ENCODE data around the gene CCNL1.

The CCNL1 gene

DNA sequence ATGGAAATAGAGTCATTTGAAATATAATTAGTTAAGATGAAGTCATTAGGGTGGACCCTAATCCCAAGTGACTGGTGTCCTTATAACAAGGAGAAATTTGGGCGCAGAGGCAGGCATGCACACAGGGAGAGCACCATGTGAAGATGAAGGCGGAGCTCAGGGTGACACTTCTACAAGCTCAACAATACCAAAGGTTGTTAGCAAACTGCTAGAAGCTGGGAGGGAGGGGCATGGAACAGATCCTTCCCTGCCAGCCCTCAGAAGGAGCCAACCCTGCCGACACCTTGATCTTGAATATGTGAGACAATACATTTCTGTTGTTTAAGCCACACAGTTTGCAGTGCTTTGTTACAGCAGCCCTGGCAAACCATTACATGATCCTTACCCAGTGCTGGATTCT lies 57.8 kb downstream of the CCNL1 start:
- no peak for DNase-seq

DNA sequence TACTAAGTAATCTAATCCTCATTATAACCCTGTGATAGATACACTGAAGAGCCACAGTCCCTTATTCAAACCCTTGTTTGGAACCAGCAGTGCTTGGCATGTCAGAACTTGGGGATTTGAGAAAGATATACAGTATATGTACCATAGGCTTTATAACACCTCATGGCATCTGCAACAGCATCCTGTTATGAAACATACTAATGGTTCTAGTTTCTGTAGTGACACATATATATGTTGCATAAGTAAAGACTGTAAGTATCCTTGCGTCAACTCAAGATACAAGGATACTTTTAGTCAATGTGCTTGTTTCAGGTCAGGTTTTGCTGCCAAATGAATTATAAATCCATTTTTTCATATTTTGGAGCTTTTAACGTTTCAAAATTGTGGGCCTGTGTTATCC lies 58.5 kb downstream of the CCNL1 start:
- no peak for DNase-seq

DNA sequence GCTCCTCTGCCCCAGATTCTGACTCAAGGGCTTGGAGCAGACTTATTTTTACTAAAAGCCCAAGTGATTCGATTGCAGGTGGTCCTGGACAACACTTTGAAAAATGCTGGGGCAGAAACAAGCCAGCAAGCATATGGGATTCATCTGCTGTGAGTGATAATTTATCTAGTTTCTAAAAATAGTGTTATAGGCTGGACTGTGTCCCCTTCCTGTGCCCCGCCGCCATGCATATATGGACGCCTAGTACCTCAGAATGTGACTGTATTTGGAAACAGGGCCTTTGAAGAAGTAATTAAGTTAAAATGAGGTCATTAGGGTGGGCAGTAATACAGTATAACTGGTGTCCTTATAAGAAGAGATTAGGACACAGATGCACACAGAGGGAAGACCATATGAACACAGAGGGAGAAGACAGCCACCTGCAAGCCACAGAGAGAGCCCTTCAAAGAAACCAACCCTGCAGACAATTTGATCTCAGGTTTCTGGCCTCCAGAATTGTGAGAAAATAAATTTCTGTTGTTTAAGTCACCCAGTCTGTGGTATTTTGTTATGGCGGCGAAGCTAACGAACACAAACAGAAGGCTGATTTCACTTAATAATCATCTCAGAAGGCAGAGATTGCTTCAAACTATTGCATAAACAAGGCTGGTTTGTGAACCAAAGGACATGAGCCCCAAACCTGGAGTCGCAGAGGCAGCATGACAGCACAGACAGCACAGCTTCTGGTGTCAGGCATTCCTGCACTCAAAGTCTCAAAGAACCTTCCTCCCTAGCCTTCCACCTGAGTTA lies 59.1 kb downstream of the CCNL1 start:
- DNase-seq: no peak

DNA sequence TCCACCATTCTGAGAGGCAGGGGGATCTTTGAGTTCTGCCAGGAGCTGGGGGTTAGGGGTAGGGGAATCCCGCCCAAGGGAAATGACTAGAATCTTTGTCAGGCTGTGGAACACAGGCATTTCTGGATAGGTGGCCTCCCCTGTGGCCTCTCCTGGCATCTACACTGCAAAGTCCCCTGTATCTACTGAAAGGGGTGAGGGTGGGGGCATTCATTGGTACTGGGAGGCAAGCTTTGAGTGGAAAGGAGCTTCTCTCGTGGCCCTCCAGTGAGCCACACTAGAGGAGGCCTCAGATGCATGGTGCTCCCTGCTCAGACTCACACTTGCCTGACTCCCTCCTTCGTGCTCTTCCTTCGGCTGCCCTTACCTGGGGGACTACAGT lies 59.9 kb downstream of the CCNL1 start:
- no peak for DNase-seq

DNA sequence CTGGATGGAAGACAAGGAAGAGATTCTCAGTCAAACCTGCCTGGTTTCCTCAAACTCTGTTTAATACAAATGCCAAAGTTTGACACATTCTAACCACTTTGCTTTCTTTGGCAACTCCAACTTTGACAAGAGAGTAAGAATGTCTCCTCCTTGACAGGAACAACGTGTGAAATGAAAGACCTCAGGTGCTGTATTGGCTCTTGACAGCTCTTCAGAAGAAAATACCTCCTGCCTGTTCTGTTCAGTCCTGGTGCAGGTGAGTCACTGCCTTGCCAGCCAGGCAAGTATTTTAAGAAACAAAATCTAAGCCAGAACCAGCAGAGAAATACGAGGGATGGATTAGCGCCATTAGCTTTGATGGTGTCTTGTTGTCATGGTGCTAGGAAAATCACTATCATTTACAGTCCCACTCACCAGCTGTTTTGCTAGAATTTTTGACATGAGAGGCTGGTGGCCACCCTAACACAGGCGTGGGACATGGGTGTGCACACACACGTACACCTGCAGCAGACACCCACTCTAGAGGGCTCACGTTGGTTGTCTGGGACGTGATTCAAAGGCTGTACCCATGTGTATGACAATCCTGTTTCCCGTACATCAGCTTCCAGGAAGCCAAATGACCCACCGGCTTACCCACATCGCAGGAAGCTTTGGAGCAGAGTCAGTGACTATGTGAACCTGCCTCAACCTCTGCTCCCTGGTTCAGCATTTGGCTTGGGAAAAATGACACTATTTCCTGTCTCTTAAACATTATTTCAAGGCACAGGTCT lies 60.4 kb downstream of the CCNL1 start:
- no peak for DNase-seq

DNA sequence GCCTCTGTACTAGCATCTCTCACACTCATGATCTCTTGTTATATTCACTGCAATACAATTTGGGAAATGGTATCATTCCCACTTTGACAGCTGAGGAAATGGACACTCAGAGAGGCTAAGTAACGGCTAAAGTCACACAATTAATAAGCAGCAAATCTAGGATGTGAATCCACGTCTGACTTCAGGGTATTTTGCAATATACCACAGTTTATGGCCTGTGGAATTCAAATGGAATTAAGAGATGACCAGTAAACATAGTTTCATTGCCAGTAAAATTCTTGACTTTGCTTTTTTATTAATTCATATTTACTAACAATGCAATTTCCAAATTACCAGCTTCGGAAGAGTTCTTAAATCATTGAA lies 61.1 kb downstream of the CCNL1 start:
- DNase-seq: no peak

DNA sequence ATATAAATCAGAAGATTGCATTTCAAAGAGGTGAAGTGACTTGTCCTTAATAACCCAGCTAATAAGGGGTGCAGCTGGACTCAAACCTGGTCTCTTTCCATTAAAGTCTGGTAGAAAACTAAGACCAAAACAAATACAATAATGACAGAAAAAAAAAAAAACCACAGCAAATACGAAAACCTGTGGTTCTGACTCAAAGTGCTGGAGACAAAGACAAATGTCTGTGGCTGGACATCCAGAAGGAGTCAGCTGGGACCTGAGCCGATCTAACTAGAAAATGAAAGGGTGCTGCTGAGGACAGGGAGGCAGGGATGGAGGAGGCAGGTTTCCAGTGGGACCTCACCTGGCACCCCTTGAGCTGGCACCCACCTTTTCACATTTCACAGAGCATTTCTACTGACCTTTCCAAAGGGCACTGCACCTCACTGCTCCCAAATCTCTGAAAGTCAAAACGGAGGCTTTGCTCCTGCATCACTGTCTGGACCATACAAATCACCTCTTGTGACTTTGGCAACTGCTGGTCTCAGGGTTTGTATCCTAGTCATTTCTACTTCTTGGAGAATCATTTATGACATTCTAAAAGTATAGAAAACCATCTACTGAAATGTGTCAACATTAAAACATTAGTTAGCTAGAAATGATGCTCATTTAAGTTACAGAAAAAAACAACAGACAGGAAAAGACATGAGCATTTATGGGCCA lies 61.7 kb downstream of the CCNL1 start:
- no peak for DNase-seq

Data from activated CD4-positive, CD25-positive, alpha-beta regulatory T cell (primary cell).